Ascending aorta (tissue), 2 donors: ENCODE results near the gene MYB. TPM values are rescaled to one million over a fixed set of nuclear protein-coding genes. Genes with fewer than 3 reads are reported as not detected.

Experiments used
- DNase-seq, 2 donors: peaks; one replicate each; pipeline ENCODE4 v3.0.0-alpha.2; 2019; ENCODE audit warnings: low spot score in 2 of 2
- H3K27ac ChIP-seq, 2 donors: fragments of 200-600 bp; sonication (generic); one replicate each; pipeline ENCODE4 v1.5.1; 2016 to 2017; ENCODE audit warnings: mild to moderate bottlenecking in 1 of 2
- H3K27me3 ChIP-seq: fragments of 200-600 bp; sonication (generic); one replicate; pipeline ENCODE4 v1.5.1; 2017
- H3K36me3 ChIP-seq, 2 donors: fragments of 200-600 bp; sonication (generic); one replicate each; pipeline ENCODE4 v1.5.1; 2016
- H3K4me1 ChIP-seq, 2 donors: fragments of 200-600 bp; sonication (generic); one replicate each; pipeline ENCODE4 v1.5.1; 2016 to 2017; ENCODE audit warnings: mild to moderate bottlenecking in 1 of 2
- H3K4me3 ChIP-seq, 2 donors: fragments of 200-600 bp; sonication (generic); one replicate each; pipeline ENCODE4 v1.5.1; 2016 to 2017; ENCODE audit warnings: mild to moderate bottlenecking in 1 of 2
- H3K9me3 ChIP-seq, 2 donors: fragments of 200-600 bp; sonication (generic); one replicate each; pipeline ENCODE4 v1.5.1; 2016
- CTCF ChIP-seq, 3 experiments: fragments of 200-600 bp in 2 of 3; fragments of 450-650 bp in 1 of 3; sonication (generic) in 2 of 3; IDR thresholded peaks; one replicate each; pipeline ENCODE4 v1.5.1; 2016 to 2019; ENCODE audit warnings: antibody characterized with exemption in 3 of 3, mild to moderate bottlenecking in 1 of 3, moderate library complexity in 1 of 3
- intact Hi-C: fragments of 100-400 bp; cut with DNase I; formaldehyde crosslinking; loops from one replicate; pipeline ENCODE4 v1.15.1; 2023
- total RNA-seq: library from RNA; depleted of rRNA; stranded (reverse); fragments of >200 nt; gene quantifications from one replicate; pipeline ENCODE4 v1.1.0, GENCODE V29; 2016

MYB gene
- total RNA-seq, 1 donor from 2014 or later: not detected

- no peaks in the 10 kb centered on the region for H3K36me3 ChIP-seq
- no peak for TF ChIP-seq CTCF (IDR thresholded peaks at IDR 0.05)
- H3K4me3 ChIP-seq: no peak overlapping the region
- DNase-seq: no peak
- no peaks in the 10 kb centered on the region for H3K27me3 ChIP-seq
- no peak overlapping the region for H3K27ac ChIP-seq
- no peaks in the 10 kb centered on the region for H3K4me1 ChIP-seq
- intact Hi-C loops: no loop called here
- H3K9me3 ChIP-seq: no peaks in the 10 kb centered on the region
These were observed 47.4 kb downstream of the MYB start for GRCh38 chr6:135228486-135228885.

GRCh38 chr6:135229996-135230395, 48.9 kb downstream of the MYB start:
- no peak for TF ChIP-seq CTCF (IDR thresholded peaks at IDR 0.05)
- Histone ChIP-seq H3K4me1 (no peaks in the 10 kb centered on the region), H3K27me3 (no peaks in the 10 kb centered on the region), H3K36me3 (no peaks in the 10 kb centered on the region), H3K9me3 (no peaks in the 10 kb centered on the region), H3K4me3 (no peak overlapping the region), H3K27ac (no peak overlapping the region)
- no peak for DNase-seq
- intact Hi-C loops: no loop called here

- TF ChIP-seq CTCF (IDR thresholded peaks at IDR 0.05): no peak
These were observed 49.8 kb downstream of the MYB start for GRCh38 chr6:135230711-135231468.

GRCh38 chr6:135231469-135231844, 50.3 kb downstream of the MYB start:
- no peak overlapping the region for H3K4me3 ChIP-seq
- intact Hi-C loops: no loop called here
- no peak for DNase-seq
- H3K4me1 ChIP-seq: no peaks in the 10 kb centered on the region
- no peak overlapping the region for H3K27ac ChIP-seq
- H3K27me3 ChIP-seq: no peaks in the 10 kb centered on the region
- no peaks in the 10 kb centered on the region for H3K9me3 ChIP-seq
- no peak for TF ChIP-seq CTCF (IDR thresholded peaks at IDR 0.05)
- no peaks in the 10 kb centered on the region for H3K36me3 ChIP-seq

More at GRCh38 chr6:135230711-135231468, 49.8 kb downstream of the MYB start:
- Histone ChIP-seq H3K27me3 (no peaks in the 10 kb centered on the region), H3K9me3 (no peaks in the 10 kb centered on the region), H3K4me1 (no peaks in the 10 kb centered on the region), H3K4me3 (no peak overlapping the region), H3K27ac (no peak overlapping the region), H3K36me3 (no peaks in the 10 kb centered on the region)
- intact Hi-C loops: no loop called here
- DNase-seq: no peak

GRCh38 chr6:135233686-135234491, 52.8 kb downstream of the MYB start:
- Histone ChIP-seq H3K27ac (no peak overlapping the region), H3K36me3 (no peaks in the 10 kb centered on the region), H3K9me3 (no peaks in the 10 kb centered on the region), H3K4me1 (no peaks in the 10 kb centered on the region), H3K4me3 (no peak overlapping the region), H3K27me3 (no peaks in the 10 kb centered on the region)
- DNase-seq: no peak
- no peak for TF ChIP-seq CTCF (IDR thresholded peaks at IDR 0.05)
- intact Hi-C loops: no loop called here
